CD8-positive, alpha-beta memory T cell (primary cell): ENCODE data around the gene BBX. TPM values are rescaled to one million over a fixed set of nuclear protein-coding genes. Genes with fewer than 3 reads are reported as not detected.

Experiments
- CTCF ChIA-PET: fragments of 350-600 bp; sonication (Branson Sonifier 250); formaldehyde crosslinking; loops from one replicate; lab custom pipeline; 2021; ENCODE audit warnings: antibody characterized with exemption; lab: Charles Lee
- POLR2A ChIA-PET: fragments of 350-600 bp; sonication (Branson Sonifier 250); formaldehyde crosslinking; loops from one replicate; lab custom pipeline; 2021; ENCODE audit warnings: antibody characterized with exemption; lab: Charles Lee
- DNase-seq, 5 donors: peaks; one replicate each; pipeline versions ENCODE4 v3.0.0 to v3.0.0-alpha.2; 2020 to 2022; ENCODE audit warnings: mixed read lengths in 1 of 5
- H3K27ac ChIP-seq: one replicate; pipeline ENCODE4 v1.7.0; 2013; ENCODE audit warnings: low read depth, mild to moderate bottlenecking, low read length, moderate library complexity
- H3K27me3 ChIP-seq: 2 replicates; pipeline ENCODE4 v1.7.0; 2013; ENCODE audit warnings: low read length, mild to moderate bottlenecking; ENCODE audit not compliant: insufficient read depth, poor library complexity, severe bottlenecking
- H3K36me3 ChIP-seq: 2 replicates; pipeline ENCODE4 v1.7.0; 2013; ENCODE audit warnings: mild to moderate bottlenecking, low read length, moderate library complexity; ENCODE audit not compliant: insufficient read depth
- H3K4me1 ChIP-seq: 2 replicates; pipeline ENCODE4 v1.7.0; 2013; ENCODE audit warnings: mild to moderate bottlenecking, low read length, moderate library complexity; ENCODE audit not compliant: insufficient read depth
- H3K4me3 ChIP-seq: 2 replicates; pipeline ENCODE4 v1.7.0; 2013; ENCODE audit warnings: mild to moderate bottlenecking, low read length
- H3K9me3 ChIP-seq: 2 replicates; pipeline ENCODE4 v1.7.0; 2013; ENCODE audit warnings: mild to moderate bottlenecking, low read length
- H3K27ac Mint-ChIP-seq, 8 donors: one replicate each; pipeline ENCODE4 v1.8.0; 2020 to 2021; ENCODE audit warnings: mixed read lengths in 8 of 8, mild to moderate bottlenecking in 6 of 8, inconsistent platforms in 3 of 8, moderate library complexity in 3 of 8
- H3K27me3 Mint-ChIP-seq, 2 donors: one replicate each; pipeline ENCODE4 v1.8.0; 2020 to 2021; ENCODE audit warnings: mixed read lengths in 2 of 2, mild to moderate bottlenecking in 1 of 2, moderate library complexity in 1 of 2
- H3K36me3 Mint-ChIP-seq, 3 donors: one replicate each; pipeline ENCODE4 v1.8.0; 2020 to 2021; ENCODE audit warnings: mixed read lengths in 3 of 3, inconsistent platforms in 1 of 3, mild to moderate bottlenecking in 1 of 3
- H3K4me1 Mint-ChIP-seq, 3 donors: one replicate each; pipeline ENCODE4 v1.8.0; 2020 to 2021; ENCODE audit warnings: mixed read lengths in 3 of 3, inconsistent platforms in 1 of 3, mild to moderate bottlenecking in 1 of 3
- H3K4me3 Mint-ChIP-seq, 7 donors: one replicate each; pipeline ENCODE4 v1.8.0; 2020 to 2021; ENCODE audit warnings: mixed read lengths in 7 of 7, mild to moderate bottlenecking in 6 of 7, moderate library complexity in 4 of 7, inconsistent platforms in 2 of 7
- H3K9me3 Mint-ChIP-seq, 5 donors: one replicate each; pipeline ENCODE4 v1.8.0; 2020 to 2022; ENCODE audit warnings: mixed read lengths in 5 of 5, mild to moderate bottlenecking in 3 of 5, moderate library complexity in 2 of 5, inconsistent platforms in 1 of 5
- polyA plus RNA-seq: library from polyadenylated mRNA; unstranded; fragments of 300-500 nt; fragmentation: Illumina TruSeq; gene quantifications from one replicate; pipeline ENCODE4 v1.2.3, GENCODE V29; 2021
- total RNA-seq, 2 experiments: library from RNA; stranded (reverse); gene quantifications; one replicate each; pipeline ENCODE4 v1.2.3, GENCODE V29; 2021

Gene BBX
- total and polyA plus RNA-seq, 3 experiments from 2014 or later, result 44.5 to 126 (median 54.0) TPM

- peaks cover 0 to 1% (median 0%) of the 10 kb centered on the region in 3 donors for H3K36me3 Mint-ChIP-seq
- Histone ChIP-seq H3K27me3 (no peaks in the 10 kb centered on the region), H3K4me1 (no peaks in the 10 kb centered on the region), H3K36me3 (no peaks in the 10 kb centered on the region), H3K27ac (no peak overlapping the region), H3K4me3 (no peak overlapping the region), H3K9me3 (no peaks in the 10 kb centered on the region)
- DNase-seq, result no peak
- H3K9me3 Mint-ChIP-seq, result no peaks in the 10 kb centered on the region
- peaks cover 38 to 49% (median 42%) of the 10 kb centered on the region in 3 donors for H3K4me1 Mint-ChIP-seq
- no peak overlapping the region for H3K27ac Mint-ChIP-seq
- no peak overlapping the region for H3K4me3 Mint-ChIP-seq
- H3K27me3 Mint-ChIP-seq, result no peaks in the 10 kb centered on the region
- POLR2A ChIA-PET, result no interaction called here
- CTCF ChIA-PET, result no interaction called here
Measured at GRCh38 chr3:107627962-107628542, 105.3 kb downstream of the BBX start.

GRCh38 chr3:107629566-107629965 lies 106.8 kb downstream of the BBX start:
- no peaks in the 10 kb centered on the region for H3K9me3 Mint-ChIP-seq
- peaks cover 0 to 1% (median 0%) of the 10 kb centered on the region in 3 donors for H3K36me3 Mint-ChIP-seq
- no peak overlapping the region for H3K27ac Mint-ChIP-seq
- H3K9me3 ChIP-seq, result no peaks in the 10 kb centered on the region
- peaks cover 41 to 52% (median 50%) of the 10 kb centered on the region in 3 donors for H3K4me1 Mint-ChIP-seq
- no peak overlapping the region for H3K27ac ChIP-seq
- POLR2A ChIA-PET, result no interaction called here
- H3K27me3 ChIP-seq, result no peaks in the 10 kb centered on the region
- no peaks in the 10 kb centered on the region for H3K27me3 Mint-ChIP-seq
- CTCF ChIA-PET, result no interaction called here
- H3K4me3 ChIP-seq, result no peak overlapping the region
- no peaks in the 10 kb centered on the region for H3K4me1 ChIP-seq
- DNase-seq, result no peak
- no peaks in the 10 kb centered on the region for H3K36me3 ChIP-seq
- no peak overlapping the region for H3K4me3 Mint-ChIP-seq

GRCh38 chr3:107630779-107631178 lies 108.0 kb downstream of the BBX start:
- POLR2A ChIA-PET, result no interaction called here
- H3K9me3 Mint-ChIP-seq, result no peaks in the 10 kb centered on the region
- no peak overlapping the region for H3K27ac ChIP-seq
- H3K36me3 Mint-ChIP-seq, result peaks cover 0 to 1% (median 0%) of the 10 kb centered on the region in 3 donors
- no peaks in the 10 kb centered on the region for H3K36me3 ChIP-seq
- H3K27me3 Mint-ChIP-seq, result no peaks in the 10 kb centered on the region
- H3K9me3 ChIP-seq, result no peaks in the 10 kb centered on the region
- H3K4me1 Mint-ChIP-seq, result peaks cover 38 to 55% (median 50%) of the 10 kb centered on the region in 3 donors
- H3K27ac Mint-ChIP-seq, result no peak overlapping the region
- no peak overlapping the region for H3K4me3 ChIP-seq
- CTCF ChIA-PET, result interaction anchor here (0.8 kb wide), 1 partner anchor 9 kb away, joined by 3 read pairs; no protein-coding TSS in a partner anchor
- H3K27me3 ChIP-seq, result no peaks in the 10 kb centered on the region
- DNase-seq, result no peak
- no peak overlapping the region for H3K4me3 Mint-ChIP-seq
- no peaks in the 10 kb centered on the region for H3K4me1 ChIP-seq

- peaks cover 0 to 4% (median 0%) of the 10 kb centered on the region in 3 donors for H3K36me3 Mint-ChIP-seq
- no peak overlapping the region for H3K4me3 ChIP-seq
- H3K4me3 Mint-ChIP-seq, result no peak overlapping the region
- CTCF ChIA-PET, result interaction anchor here (1.2 kb wide), 1 partner anchor 33 kb away, joined by 3 read pairs; no protein-coding TSS in a partner anchor
- no peaks in the 10 kb centered on the region for H3K9me3 ChIP-seq
- H3K27me3 ChIP-seq, result no peaks in the 10 kb centered on the region
- no peak for DNase-seq
- no peaks in the 10 kb centered on the region for H3K4me1 ChIP-seq
- H3K27me3 Mint-ChIP-seq, result no peaks in the 10 kb centered on the region
- POLR2A ChIA-PET, result no interaction called here
- no peaks in the 10 kb centered on the region for H3K9me3 Mint-ChIP-seq
- H3K4me1 Mint-ChIP-seq, result peaks cover 33 to 52% (median 43%) of the 10 kb centered on the region in 3 donors
- no peak overlapping the region for H3K27ac ChIP-seq
- no peak overlapping the region for H3K27ac Mint-ChIP-seq
- no peaks in the 10 kb centered on the region for H3K36me3 ChIP-seq
Measured at GRCh38 chr3:107632576-107632975, 109.8 kb downstream of the BBX start.

- H3K4me3 Mint-ChIP-seq, result peak overlapping the region in 2 of 7 donors; percentile 8 to 47
- Histone ChIP-seq H3K27ac (no peak overlapping the region), H3K4me1 (no peaks in the 10 kb centered on the region), H3K36me3 (no peaks in the 10 kb centered on the region), H3K27me3 (no peaks in the 10 kb centered on the region), H3K4me3 (no peak overlapping the region), H3K9me3 (no peaks in the 10 kb centered on the region)
- peak overlapping the region in 1 of 8 donors; percentile 22 for H3K27ac Mint-ChIP-seq
- no peak for DNase-seq
- no peaks in the 10 kb centered on the region for H3K27me3 Mint-ChIP-seq
- H3K4me1 Mint-ChIP-seq, result peaks cover 36 to 52% (median 43%) of the 10 kb centered on the region in 3 donors
- CTCF ChIA-PET, result interaction anchor here (0.9 kb wide), 1 partner anchor 42 kb away, joined by 3 read pairs; no protein-coding TSS in a partner anchor
- H3K36me3 Mint-ChIP-seq, result peaks cover 0 to 8% (median 3%) of the 10 kb centered on the region in 3 donors
- no peaks in the 10 kb centered on the region for H3K9me3 Mint-ChIP-seq
- POLR2A ChIA-PET, result interaction anchor here (0.6 kb wide), 1 partner anchor 104 kb away, joined by 4 read pairs; no protein-coding TSS in a partner anchor
Measured at GRCh38 chr3:107633327-107634098, 110.8 kb downstream of the BBX start.

- ChIA-PET CTCF (interaction anchor here (0.9 kb wide), 1 partner anchor 42 kb away, joined by 3 read pairs; no protein-coding TSS in a partner anchor), POLR2A (interaction anchor here (0.6 kb wide), 1 partner anchor 103 kb away, joined by 4 read pairs; no protein-coding TSS in a partner anchor)
- no peak for DNase-seq
- Histone ChIP-seq H3K27me3 (no peaks in the 10 kb centered on the region), H3K9me3 (no peaks in the 10 kb centered on the region), H3K4me3 (no peak overlapping the region), H3K27ac (no peak overlapping the region), H3K4me1 (no peaks in the 10 kb centered on the region), H3K36me3 (no peaks in the 10 kb centered on the region)
- H3K36me3 Mint-ChIP-seq, result peaks cover 0 to 8% (median 3%) of the 10 kb centered on the region in 3 donors
- peak overlapping the region in 1 of 7 donors; percentile 8 for H3K4me3 Mint-ChIP-seq
- no peaks in the 10 kb centered on the region for H3K9me3 Mint-ChIP-seq
- H3K27ac Mint-ChIP-seq, result no peak overlapping the region
- H3K4me1 Mint-ChIP-seq, result peaks cover 34 to 49% (median 38%) of the 10 kb centered on the region in 3 donors
- H3K27me3 Mint-ChIP-seq, result no peaks in the 10 kb centered on the region
Measured at GRCh38 chr3:107634099-107634489, 111.3 kb downstream of the BBX start.

- H3K27ac Mint-ChIP-seq, result no peak overlapping the region
- no peak overlapping the region for H3K4me3 Mint-ChIP-seq
- Histone ChIP-seq H3K9me3 (no peaks in the 10 kb centered on the region), H3K36me3 (no peaks in the 10 kb centered on the region), H3K27me3 (no peaks in the 10 kb centered on the region), H3K4me3 (no peak overlapping the region), H3K4me1 (no peaks in the 10 kb centered on the region), H3K27ac (no peak overlapping the region)
- no peaks in the 10 kb centered on the region for H3K27me3 Mint-ChIP-seq
- H3K36me3 Mint-ChIP-seq, result peaks cover 0 to 8% (median 3%) of the 10 kb centered on the region in 3 donors
- no peaks in the 10 kb centered on the region for H3K9me3 Mint-ChIP-seq
- CTCF ChIA-PET, result interaction anchor here (1.6 kb wide), 1 partner anchor 23 kb away, joined by 3 read pairs; no protein-coding TSS in a partner anchor
- DNase-seq, result no peak
- POLR2A ChIA-PET, result no interaction called here
- H3K4me1 Mint-ChIP-seq, result peaks cover 24 to 46% (median 32%) of the 10 kb centered on the region in 3 donors
Measured at GRCh38 chr3:107637416-107638183, 114.8 kb downstream of the BBX start.
